AG09309 (cell line): ENCODE results near the gene ADAMTSL4.

Experiments used
- DNase-seq: peaks from one replicate; pipeline ENCODE4 v3.0.0-alpha.2; 2010; ENCODE audit warnings: low read depth
- H3K4me3 ChIP-seq: 2 replicates; pipeline ENCODE4 v1.5.1; 2011; ENCODE audit warnings: mild to moderate bottlenecking, low read depth, low read length, moderate library complexity; ENCODE audit not compliant: control insufficient read depth
- CTCF ChIP-seq: IDR thresholded peaks from 2 replicates; pipeline ENCODE4 v1.5.1; 2011; ENCODE audit warnings: mild to moderate bottlenecking, low read depth, low read length, inconsistent platforms; ENCODE audit not compliant: insufficient read depth, control insufficient read depth; ENCODE audit errors: missing control alignments

ADAMTSL4 gene

GRCh38 chr1:150548632-150549495, at the start of gene ADAMTSL4:
Gene ADAMTSL4 (plus strand): TSS chr1:150549408. CDS start chr1:150552289, 2,881 bp downstream.
- peak within 1 kb of the TSS; percentile 54 for H3K4me3 ChIP-seq
- no peak for DNase-seq
- peak; percentile 17 for TF ChIP-seq CTCF

DNA sequence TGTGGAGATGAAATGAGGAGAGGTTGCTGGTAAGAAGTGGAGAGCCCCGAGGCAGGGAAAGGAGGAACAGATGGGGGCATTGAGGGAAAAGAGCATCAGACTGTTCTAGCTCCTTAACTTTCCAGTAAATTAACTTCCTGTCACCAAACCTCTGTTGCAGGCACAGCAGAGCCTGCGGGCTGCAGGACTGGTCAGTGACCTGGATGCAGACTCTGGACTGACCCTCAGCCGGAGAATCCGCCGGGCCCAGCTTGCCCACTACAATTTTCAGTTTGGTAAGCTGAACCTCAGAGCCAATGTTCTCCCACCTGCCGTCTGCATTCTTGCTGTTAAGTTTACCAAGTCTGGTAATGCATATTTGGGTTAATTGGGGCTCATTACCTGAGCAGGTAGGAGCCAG, 43.8 kb upstream of the ADAMTSL4 start:
- H3K4me3 ChIP-seq, result no peak overlapping the region
- DNase-seq, result no peak
- no peak for TF ChIP-seq CTCF

- TF ChIP-seq CTCF, result no peak
- no peak for DNase-seq
- peak within 1 kb of the TSS; percentile 64 for H3K4me3 ChIP-seq
Measured at GRCh38 chr1:150507912-150508864, 41.0 kb upstream of the ADAMTSL4 start, which contains the start of gene ECM1. Gene ECM1 (plus strand): TSS chr1:150508109. CDS start chr1:150508210, 101 bp downstream.

- DNase-seq, result no peak
- H3K4me3 ChIP-seq, result peak overlapping the region; percentile 64
- no peak for TF ChIP-seq CTCF
Measured at GRCh38 chr1:150508982-150509381, 40.2 kb upstream of the ADAMTSL4 start.

DNA sequence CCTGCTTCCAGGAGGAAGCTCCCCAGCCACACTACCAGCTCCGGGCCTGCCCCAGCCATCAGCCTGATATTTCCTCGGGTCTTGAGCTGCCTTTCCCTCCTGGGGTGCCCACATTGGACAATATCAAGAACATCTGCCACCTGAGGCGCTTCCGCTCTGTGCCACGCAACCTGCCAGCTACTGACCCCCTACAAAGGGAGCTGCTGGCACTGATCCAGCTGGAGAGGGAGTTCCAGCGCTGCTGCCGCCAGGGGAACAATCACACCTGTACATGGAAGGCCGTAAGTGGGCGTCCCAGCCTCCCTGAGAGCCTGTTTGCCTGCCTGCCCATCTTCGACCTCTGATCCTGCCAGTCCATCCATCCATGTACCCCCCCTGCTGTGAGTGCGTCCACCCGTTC, 37.7 kb upstream of the ADAMTSL4 start:
- no peak for TF ChIP-seq CTCF
- no peak for DNase-seq
- H3K4me3 ChIP-seq, result no peak overlapping the region

- DNase-seq, result no peak
- H3K4me3 ChIP-seq, result no peak overlapping the region
- TF ChIP-seq CTCF, result no peak
Measured at GRCh38 chr1:150511985-150512660, 37.1 kb upstream of the ADAMTSL4 start.
